Ovary (tissue), 3 donors: Measurements from ENCODE around the gene ING4.

Experiments
- EP300 ChIP-seq: sonication (generic); formaldehyde crosslinking; IDR thresholded peaks from one replicate; pipeline ENCODE4 v1.6.1; 2017; ENCODE audit warnings: antibody characterized with exemption
- POLR2A ChIP-seq: fragments of 450-650 bp; IDR thresholded peaks from one replicate; pipeline ENCODE4 v1.6.1; 2017; ENCODE audit warnings: antibody characterized with exemption, mild to moderate bottlenecking, moderate library complexity
- TF ChIP-seq, protein P1 (sequence below), 3 donors: fragments of 450-650 bp in 2 of 3; fragments of 200-600 bp in 1 of 3; IDR thresholded peaks; one replicate each; pipeline versions ENCODE4 v1.5.1 to v1.8.0; 2016 to 2022; ENCODE audit warnings: antibody characterized with exemption in 3 of 3, mild to moderate bottlenecking in 1 of 3
- donor health status: DM: no; HTN: no; CAD: no.

DNA sequence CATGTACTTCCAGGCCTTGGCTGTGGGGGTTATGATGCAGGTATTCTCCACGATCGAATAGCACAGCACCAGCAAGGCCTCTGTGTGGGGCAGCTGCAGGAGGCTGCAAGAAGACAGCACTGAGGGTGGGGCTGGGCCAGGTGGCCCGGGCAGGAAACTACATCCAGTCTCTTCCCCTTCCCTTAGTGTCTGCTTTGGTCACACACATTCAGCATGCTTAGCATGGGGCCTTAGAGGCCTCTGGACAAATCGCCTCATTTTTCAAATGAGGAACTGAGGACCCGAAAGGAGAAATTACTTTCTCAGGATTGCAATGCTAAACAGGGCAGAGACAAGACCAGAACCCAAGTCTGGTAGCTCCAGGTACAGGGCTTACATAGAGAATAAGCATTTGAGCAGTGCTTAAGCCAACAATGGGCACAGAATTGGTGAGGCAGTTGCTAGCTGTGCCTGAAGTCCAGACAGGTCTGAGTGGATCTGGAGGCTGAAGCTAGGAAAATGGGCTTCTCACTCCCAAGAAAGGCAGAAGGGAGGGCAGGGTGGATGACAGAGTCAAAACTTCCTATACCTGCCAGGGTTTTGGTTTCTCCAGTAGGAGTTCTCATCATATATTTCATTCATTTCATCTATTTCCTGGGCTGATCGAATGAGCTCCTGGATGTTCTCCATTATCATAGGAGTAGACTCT lies 19.2 kb downstream of the ING4 start:
- TF ChIP-seq, protein P1, sequence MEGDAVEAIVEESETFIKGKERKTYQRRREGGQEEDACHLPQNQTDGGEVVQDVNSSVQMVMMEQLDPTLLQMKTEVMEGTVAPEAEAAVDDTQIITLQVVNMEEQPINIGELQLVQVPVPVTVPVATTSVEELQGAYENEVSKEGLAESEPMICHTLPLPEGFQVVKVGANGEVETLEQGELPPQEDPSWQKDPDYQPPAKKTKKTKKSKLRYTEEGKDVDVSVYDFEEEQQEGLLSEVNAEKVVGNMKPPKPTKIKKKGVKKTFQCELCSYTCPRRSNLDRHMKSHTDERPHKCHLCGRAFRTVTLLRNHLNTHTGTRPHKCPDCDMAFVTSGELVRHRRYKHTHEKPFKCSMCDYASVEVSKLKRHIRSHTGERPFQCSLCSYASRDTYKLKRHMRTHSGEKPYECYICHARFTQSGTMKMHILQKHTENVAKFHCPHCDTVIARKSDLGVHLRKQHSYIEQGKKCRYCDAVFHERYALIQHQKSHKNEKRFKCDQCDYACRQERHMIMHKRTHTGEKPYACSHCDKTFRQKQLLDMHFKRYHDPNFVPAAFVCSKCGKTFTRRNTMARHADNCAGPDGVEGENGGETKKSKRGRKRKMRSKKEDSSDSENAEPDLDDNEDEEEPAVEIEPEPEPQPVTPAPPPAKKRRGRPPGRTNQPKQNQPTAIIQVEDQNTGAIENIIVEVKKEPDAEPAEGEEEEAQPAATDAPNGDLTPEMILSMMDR (IDR thresholded peaks at IDR 0.05): no peak
- TF ChIP-seq POLR2A: no peak
- no peak for TF ChIP-seq EP300
